Astrocyte (in vitro differentiated cells and primary cell): Measurements from ENCODE around the gene STXBP2. TPM values are rescaled to one million over a fixed set of nuclear protein-coding genes. Genes with fewer than 3 reads are reported as not detected.

Source experiments
- DNase-seq: peaks from one replicate; pipeline ENCODE4 v3.0.0-alpha.2; 2010; ENCODE audit warnings: low read depth
- FAIRE-seq: peaks from 2 replicates; lab custom pipeline; 2011; peaks lifted over from hg19 to GRCh38; lab: Jason Lieb, UNC
- H2AFZ ChIP-seq: 2 replicates; pipeline ENCODE4 v1.6.0; 2012; ENCODE audit warnings: low read depth, low read length, inconsistent platforms
- H3K27ac ChIP-seq: 2 replicates; pipeline ENCODE4 v1.5.1; 2011; ENCODE audit warnings: low read depth, low read length, inconsistent platforms
- H3K27me3 ChIP-seq: 2 replicates; pipeline ENCODE4 v1.6.0; 2011; ENCODE audit warnings: low read length, inconsistent platforms; ENCODE audit not compliant: insufficient read depth
- H3K36me3 ChIP-seq: 2 replicates; pipeline ENCODE4 v1.5.1; 2011; ENCODE audit warnings: low read length, inconsistent platforms; ENCODE audit not compliant: insufficient read depth
- H3K4me1 ChIP-seq: 2 replicates; pipeline ENCODE4 v1.5.1; 2011; ENCODE audit warnings: low read length, inconsistent platforms; ENCODE audit not compliant: insufficient read depth
- H3K4me2 ChIP-seq: 2 replicates; pipeline ENCODE4 v1.6.0; 2012; ENCODE audit warnings: low read length, inconsistent platforms
- H3K4me3 ChIP-seq: 2 replicates; pipeline ENCODE4 v1.5.1; 2011; ENCODE audit warnings: low read depth, mild to moderate bottlenecking, low read length, inconsistent platforms; ENCODE audit not compliant: insufficient read depth
- H3K79me2 ChIP-seq: 2 replicates; pipeline ENCODE4 v1.6.0; 2012; ENCODE audit warnings: mild to moderate bottlenecking, low read length, inconsistent platforms; ENCODE audit not compliant: insufficient read depth
- H3K9ac ChIP-seq: 2 replicates; pipeline ENCODE4 v1.6.0; 2012; ENCODE audit warnings: mild to moderate bottlenecking, low read length, inconsistent platforms
- H3K9me3 ChIP-seq: 2 replicates; pipeline ENCODE4 v1.5.1; 2012; ENCODE audit warnings: low read depth, mild to moderate bottlenecking, low read length, inconsistent platforms; ENCODE audit not compliant: insufficient read depth
- H4K20me1 ChIP-seq: 2 replicates; pipeline ENCODE4 v1.6.0; 2012; ENCODE audit warnings: low read length, inconsistent platforms; ENCODE audit not compliant: insufficient read depth
- H3K27ac Mint-ChIP-seq: one replicate; pipeline ENCODE4 v1.8.0; 2021; ENCODE audit warnings: mild to moderate bottlenecking, mixed read lengths; ENCODE audit not compliant: unreplicated experiment
- H3K27me3 Mint-ChIP-seq: one replicate; pipeline ENCODE4 v1.8.0; 2021; ENCODE audit warnings: low read depth, mixed read lengths; ENCODE audit not compliant: unreplicated experiment
- H3K36me3 Mint-ChIP-seq: one replicate; pipeline ENCODE4 v1.8.0; 2021; ENCODE audit warnings: low read depth, mixed read lengths; ENCODE audit not compliant: unreplicated experiment
- H3K4me1 Mint-ChIP-seq: one replicate; pipeline ENCODE4 v1.8.0; 2021; ENCODE audit warnings: low read depth, mixed read lengths; ENCODE audit not compliant: unreplicated experiment
- H3K4me3 Mint-ChIP-seq: one replicate; pipeline ENCODE4 v1.8.0; 2021; ENCODE audit warnings: mild to moderate bottlenecking, moderate library complexity, mixed read lengths; ENCODE audit not compliant: unreplicated experiment
- H3K9me3 Mint-ChIP-seq: one replicate; pipeline ENCODE4 v1.8.0; 2021; ENCODE audit warnings: mild to moderate bottlenecking, mixed read lengths; ENCODE audit not compliant: unreplicated experiment
- CTCF ChIP-seq: IDR thresholded peaks from 2 replicates; pipeline ENCODE4 v1.5.1; 2011; ENCODE audit warnings: low read depth, mild to moderate bottlenecking, inconsistent platforms, low read length, moderate library complexity; ENCODE audit not compliant: insufficient read depth
- EZH2 ChIP-seq: IDR thresholded peaks from 2 replicates; pipeline ENCODE4 v1.6.1; 2012; ENCODE audit warnings: mild to moderate bottlenecking, low read length, inconsistent platforms; ENCODE audit not compliant: insufficient read depth
- total RNA-seq: library from RNA; stranded (reverse); gene quantifications from 2 replicates; pipeline ENCODE4 v1.2.1, GENCODE V29; 2021

The STXBP2 gene
- total RNA-seq, 1 donor from 2014 or later, result 49.6 TPM

GRCh38 chr19:7670790-7671189 is 33.9 kb downstream of the STXBP2 start:
- Mint-ChIP-seq H3K4me1 (no peaks in the 10 kb centered on the region), H3K36me3 (peaks cover 2% of the 10 kb centered on the region), H3K27me3 (peaks cover 68% of the 10 kb centered on the region), H3K4me3 (no peak overlapping the region), H3K9me3 (peaks cover 16% of the 10 kb centered on the region), H3K27ac (no peak overlapping the region)
- TF ChIP-seq CTCF (no peak), EZH2 (no peak)
- FAIRE-seq, result no peak
- no peaks in the 10 kb centered on the region for H4K20me1 ChIP-seq
- no peak overlapping the region for H3K9ac ChIP-seq
- peaks cover 4% of the 10 kb centered on the region for H3K27me3 ChIP-seq
- no peak overlapping the region for H3K4me3 ChIP-seq
- no peak overlapping the region for H2AFZ ChIP-seq
- H3K4me2 ChIP-seq, result no peak overlapping the region
- H3K4me1 ChIP-seq, result no peaks in the 10 kb centered on the region
- no peak for DNase-seq
- no peaks in the 10 kb centered on the region for H3K79me2 ChIP-seq
- no peaks in the 10 kb centered on the region for H3K36me3 ChIP-seq
- H3K9me3 ChIP-seq, result no peaks in the 10 kb centered on the region
- H3K27ac ChIP-seq, result no peak overlapping the region

GRCh38 chr19:7672522-7672921 is 35.6 kb downstream of the STXBP2 start:
- peaks cover 14% of the 10 kb centered on the region for H3K9me3 Mint-ChIP-seq

More at GRCh38 chr19:7672522-7672921, 35.6 kb downstream of the STXBP2 start:
- Mint-ChIP-seq H3K4me1 (no peaks in the 10 kb centered on the region), H3K27ac (no peak overlapping the region), H3K27me3 (peaks cover 77% of the 10 kb centered on the region), H3K36me3 (peaks cover 2% of the 10 kb centered on the region), H3K4me3 (no peak overlapping the region)
- H3K4me1 ChIP-seq, result no peaks in the 10 kb centered on the region
- H3K4me2 ChIP-seq, result no peak overlapping the region
- H3K27ac ChIP-seq, result no peak overlapping the region
- FAIRE-seq (no peak), DNase-seq (no peak)
- no peaks in the 10 kb centered on the region for H4K20me1 ChIP-seq
- no peak overlapping the region for H3K4me3 ChIP-seq
- no peaks in the 10 kb centered on the region for H3K9me3 ChIP-seq
- no peak overlapping the region for H2AFZ ChIP-seq
- no peak overlapping the region for H3K9ac ChIP-seq
- H3K79me2 ChIP-seq, result no peaks in the 10 kb centered on the region
- no peaks in the 10 kb centered on the region for H3K36me3 ChIP-seq
- TF ChIP-seq CTCF (no peak), EZH2 (no peak)
- peaks cover 6% of the 10 kb centered on the region for H3K27me3 ChIP-seq
